ENCODE measurements around the gene PARP14.
"Not testable (repeated sequence)": the region's sequence is repeated elsewhere in the genome, so short reads cannot be mapped to it uniquely, and the experiment has no call there.

The PARP14 gene
- 219 to 445 (median 351) reads per million in 4 experiments for total RNA-seq

GRCh38 chr3:122680475-122681283 lies at the start of gene PARP14:
Gene PARP14 (plus strand): TSS chr3:122680839. CDS start chr3:122680884, 45 bp downstream.
- DNase-seq: peak; percentile 41

GRCh38 chr3:122635789-122636188 lies 44.9 kb upstream of the PARP14 start:
- DNase-seq: no peak

GRCh38 chr3:122636697-122637096 lies 43.9 kb upstream of the PARP14 start:
- no peak for DNase-seq

GRCh38 chr3:122640437-122640999 lies 40.1 kb upstream of the PARP14 start:
- DNase-seq: no peak

GRCh38 chr3:122642935-122643334 lies 37.7 kb upstream of the PARP14 start:
- no peak for DNase-seq

GRCh38 chr3:122646146-122646988 lies 34.3 kb upstream of the PARP14 start:
- DNase-seq: no peak

GRCh38 chr3:122651233-122651907 lies 29.3 kb upstream of the PARP14 start:
- DNase-seq: not testable (repeated sequence)

GRCh38 chr3:122651962-122652361 lies 28.7 kb upstream of the PARP14 start:
- not testable (repeated sequence) for DNase-seq

- DNase-seq: not testable (repeated sequence)
Observed at GRCh38 chr3:122658336-122658735, 22.3 kb upstream of the PARP14 start.

GRCh38 chr3:122660297-122660974 lies 20.2 kb upstream of the PARP14 start:
- DNase-seq: no peak

GRCh38 chr3:122661633-122662032 lies 19.0 kb upstream of the PARP14 start:
- DNase-seq: no peak

- no peak for DNase-seq
Observed at GRCh38 chr3:122662505-122662904, 18.1 kb upstream of the PARP14 start.

- no peak for DNase-seq
Observed at GRCh38 chr3:122665226-122665786, 15.3 kb upstream of the PARP14 start.

GRCh38 chr3:122665881-122666280 lies 14.8 kb upstream of the PARP14 start:
- no peak for DNase-seq

GRCh38 chr3:122668930-122669730 lies 11.5 kb upstream of the PARP14 start:
- no peak for DNase-seq

- no peak for DNase-seq
Observed at GRCh38 chr3:122671553-122671952, 9.1 kb upstream of the PARP14 start.

GRCh38 chr3:122674339-122674738 lies 6.3 kb upstream of the PARP14 start:
- DNase-seq: no peak

- no peak for DNase-seq
Observed at GRCh38 chr3:122676759-122677158, 3.9 kb upstream of the PARP14 start.

GRCh38 chr3:122677216-122677615 lies 3.4 kb upstream of the PARP14 start:
- no peak for DNase-seq

- DNase-seq: no peak
Observed at GRCh38 chr3:122678506-122678905, 2.1 kb upstream of the PARP14 start.
